Upper lobe of left lung (tissue), 4 donors: Measurements from ENCODE around the gene PTPRG.

ENCODE experiments used
- CTCF ChIP-seq, 6 experiments: fragments of 450-650 bp in 4 of 6; fragments of 200-600 bp in 2 of 6; sonication (generic) in 2 of 6; IDR thresholded peaks; one replicate each; pipeline ENCODE4 v1.5.1; 2016 to 2019; ENCODE audit warnings: antibody characterized with exemption in 6 of 6
- EP300 ChIP-seq, 4 donors: sonication (generic); formaldehyde crosslinking; IDR thresholded peaks; one replicate each; pipeline ENCODE4 v1.5.1; 2017; ENCODE audit warnings: antibody characterized with exemption in 4 of 4, control low read depth in 2 of 4
- POLR2A ChIP-seq, 4 donors: fragments of 450-650 bp; IDR thresholded peaks; one replicate each; pipeline ENCODE4 v1.5.1; 2016 to 2017; ENCODE audit warnings: antibody characterized with exemption in 4 of 4, mild to moderate bottlenecking in 2 of 4

DNA sequence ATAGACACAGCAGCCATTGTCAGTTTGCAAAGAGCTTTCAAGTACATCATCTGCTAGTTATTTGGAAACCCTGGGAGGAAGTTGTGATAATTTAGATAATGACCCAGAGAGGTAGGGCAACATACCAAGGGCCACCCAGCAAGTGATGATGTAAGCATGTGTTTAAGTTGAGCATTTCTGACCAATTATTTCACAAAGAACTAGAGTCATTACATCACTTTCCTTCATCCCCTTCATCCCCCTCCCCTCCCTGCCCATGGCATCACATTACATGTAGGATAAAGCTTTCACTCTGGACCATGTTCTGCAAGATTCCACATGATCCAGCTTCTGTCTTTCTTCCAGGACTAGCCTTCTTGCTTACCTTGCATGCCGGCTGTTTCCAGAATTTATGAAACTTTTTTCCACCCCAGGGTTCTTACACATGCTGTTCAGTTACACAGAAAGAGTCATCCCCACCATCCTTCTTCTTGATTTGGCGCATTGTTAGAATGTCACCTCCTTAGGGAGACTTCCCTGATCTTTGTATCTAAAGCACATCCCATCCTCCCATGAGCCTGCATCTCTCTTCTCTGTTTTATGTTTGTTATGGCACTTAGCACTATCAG, 71.3 kb downstream of the PTPRG start:
- TF ChIP-seq POLR2A (IDR thresholded peaks at IDR 0.05): no peak
- TF ChIP-seq CTCF (IDR thresholded peaks at IDR 0.05): no peak
- no peak for TF ChIP-seq EP300 (IDR thresholded peaks at IDR 0.05)
